HepG2 (cell line): ENCODE data around the gene EFNA2. TPM values are rescaled to one million over a fixed set of nuclear protein-coding genes. Genes with fewer than 3 reads are reported as not detected.
A peak's percentile ranks its signal among the peaks of the same experiment; 100 is the strongest.

Source experiments
- ARNT ChIP-seq: fragments of 450-650 bp; IDR thresholded peaks from 2 replicates; pipeline ENCODE4 v1.6.1; 2017
- ATF3 ChIP-seq: sonication (generic); formaldehyde crosslinking; IDR thresholded peaks from 2 replicates; pipeline ENCODE4 v1.4.0; 2020; ENCODE audit warnings: missing genetic modification reagents
- KDM3A ChIP-seq: IDR thresholded peaks from 2 replicates; pipeline ENCODE4 v1.6.1; 2018; ENCODE audit warnings: low read depth, missing compliant biosample characterization
- NCOA5 ChIP-seq: sonication (generic); formaldehyde crosslinking; IDR thresholded peaks from 2 replicates; pipeline ENCODE4 v1.4.0; 2020; ENCODE audit warnings: missing genetic modification reagents
- NFIC ChIP-seq: IDR thresholded peaks from 2 replicates; pipeline ENCODE4 v1.6.1; 2012; ENCODE audit warnings: mild to moderate bottlenecking, low read length, inconsistent platforms
- PHF20 ChIP-seq: sonication (generic); formaldehyde crosslinking; IDR thresholded peaks from 2 replicates; pipeline ENCODE4 v1.5.0; 2020; ENCODE audit warnings: mild to moderate bottlenecking, missing genetic modification reagents
- SMARCC2 ChIP-seq: fragments of 450-650 bp; IDR thresholded peaks from 2 replicates; pipeline ENCODE4 v1.6.1; 2017; ENCODE audit warnings: antibody characterized with exemption, mild to moderate bottlenecking
- TSC22D2 ChIP-seq: sonication (generic); formaldehyde crosslinking; IDR thresholded peaks from 2 replicates; pipeline ENCODE4 v1.5.1; 2020; ENCODE audit warnings: missing genetic modification reagents, mild to moderate bottlenecking, borderline replicate concordance
- U2AF2 ChIP-seq: fragments of 200-400 bp; formaldehyde crosslinking; IDR thresholded peaks from 2 replicates; pipeline ENCODE4 v1.6.1; 2017; ENCODE audit warnings: low read depth, mild to moderate bottlenecking, low read length
- XRCC5 ChIP-seq: fragments of 200-400 bp; formaldehyde crosslinking; optimal IDR thresholded peaks from 2 replicates; pipeline ENCODE3; 2017; ENCODE audit warnings: mild to moderate bottlenecking, low read length
- ZFYVE20 ChIP-seq: sonication (generic); formaldehyde crosslinking; IDR thresholded peaks from 2 replicates; pipeline ENCODE4 v1.8.0; 2023; ENCODE audit warnings: low read depth, mild to moderate bottlenecking, moderate library complexity, missing genetic modification reagents, borderline replicate concordance
- ZNF17 ChIP-seq: sonication (generic); formaldehyde crosslinking; IDR thresholded peaks from 2 replicates; pipeline ENCODE4 v1.5.0; 2020; ENCODE audit warnings: mild to moderate bottlenecking, missing genetic modification reagents
- ZNF232 ChIP-seq: sonication (generic); formaldehyde crosslinking; IDR thresholded peaks from 2 replicates; pipeline ENCODE4 v1.4.0; 2020; ENCODE audit warnings: missing genetic modification reagents, borderline replicate concordance
- ZNF547 ChIP-seq: sonication (generic); formaldehyde crosslinking; IDR thresholded peaks from 2 replicates; pipeline ENCODE4 v1.5.1; 2020; ENCODE audit warnings: mild to moderate bottlenecking, missing genetic modification reagents
- ZNF615 ChIP-seq: sonication (generic); formaldehyde crosslinking; IDR thresholded peaks from 2 replicates; pipeline ENCODE4 v1.5.0; 2020; ENCODE audit warnings: mild to moderate bottlenecking, missing genetic modification reagents, borderline replicate concordance
- ZNF781 ChIP-seq: sonication (generic); formaldehyde crosslinking; IDR thresholded peaks from 2 replicates; pipeline ENCODE4 v1.5.1; 2020; ENCODE audit warnings: borderline replicate concordance, mild to moderate bottlenecking, missing genetic modification reagents; ENCODE audit errors: not compliant biosample characterization
- ZSCAN20 ChIP-seq: sonication (generic); formaldehyde crosslinking; IDR thresholded peaks from 2 replicates; pipeline ENCODE4 v1.4.0; 2020; ENCODE audit warnings: missing genetic modification reagents, mild to moderate bottlenecking, borderline replicate concordance
- ZUFSP ChIP-seq: sonication (generic); formaldehyde crosslinking; IDR thresholded peaks from 2 replicates; pipeline ENCODE4 v1.9.0; 2021; ENCODE audit warnings: missing genetic modification reagents, mild to moderate bottlenecking, borderline replicate concordance
- polyA plus RNA-seq, 8 experiments: library from polyadenylated mRNA; depleted of rRNA in 3 of 8; stranded (reverse) in 7 of 8; unstranded in 1 of 8; fragments of >200 nt; fragmentation: Illumina TruSeq in 4 of 8; extraction: Trizol in 4 of 8; gene quantifications; 2 replicates each; pipeline versions ENCODE4 v1.2.1 to v1.2.3, GENCODE V29; 2011 to 2016; ENCODE audit warnings: low read depth in 4 of 8, missing spikeins in 1 of 8, mixed read lengths in 1 of 8; ENCODE audit not compliant: insufficient read depth in 1 of 8
- total RNA-seq, 5 experiments: library from RNA; depleted of rRNA; stranded (reverse); fragments of >200 nt; fragmentation: Illumina TruSeq; extraction: Trizol; gene quantifications; 2 replicates each; pipeline ENCODE4 v1.2.3, GENCODE V29; 2016; ENCODE audit warnings: low read depth in 1 of 5
- TF ChIP-seq, protein P1 (sequence below): sonication (generic); formaldehyde crosslinking; conservative IDR thresholded peaks from 2 replicates; pipeline ENCODE4 v1.8.0; 2022; ENCODE audit warnings: low read depth, missing genetic modification reagents
- TF ChIP-seq, protein P2 (sequence below): sonication (generic); formaldehyde crosslinking; IDR thresholded peaks from 2 replicates; pipeline ENCODE4 v1.4.0; 2020; ENCODE audit warnings: missing genetic modification reagents
- TF ChIP-seq, protein P3 (sequence below): sonication (generic); formaldehyde crosslinking; IDR thresholded peaks from 2 replicates; pipeline ENCODE4 v1.8.0; 2023; ENCODE audit warnings: mild to moderate bottlenecking, missing genetic modification reagents
- TF ChIP-seq, protein P4 (sequence below): sonication (generic); formaldehyde crosslinking; IDR thresholded peaks from 2 replicates; pipeline ENCODE4 v1.8.0; 2022; ENCODE audit warnings: mild to moderate bottlenecking, missing genetic modification reagents, borderline replicate concordance

EFNA2 gene
- total and polyA plus RNA-seq, 2 of the 13 experiments (the other 11 are each of a cell fraction or from before 2014, with no cell fraction given): 6.0 to 9.9 TPM

DNA sequence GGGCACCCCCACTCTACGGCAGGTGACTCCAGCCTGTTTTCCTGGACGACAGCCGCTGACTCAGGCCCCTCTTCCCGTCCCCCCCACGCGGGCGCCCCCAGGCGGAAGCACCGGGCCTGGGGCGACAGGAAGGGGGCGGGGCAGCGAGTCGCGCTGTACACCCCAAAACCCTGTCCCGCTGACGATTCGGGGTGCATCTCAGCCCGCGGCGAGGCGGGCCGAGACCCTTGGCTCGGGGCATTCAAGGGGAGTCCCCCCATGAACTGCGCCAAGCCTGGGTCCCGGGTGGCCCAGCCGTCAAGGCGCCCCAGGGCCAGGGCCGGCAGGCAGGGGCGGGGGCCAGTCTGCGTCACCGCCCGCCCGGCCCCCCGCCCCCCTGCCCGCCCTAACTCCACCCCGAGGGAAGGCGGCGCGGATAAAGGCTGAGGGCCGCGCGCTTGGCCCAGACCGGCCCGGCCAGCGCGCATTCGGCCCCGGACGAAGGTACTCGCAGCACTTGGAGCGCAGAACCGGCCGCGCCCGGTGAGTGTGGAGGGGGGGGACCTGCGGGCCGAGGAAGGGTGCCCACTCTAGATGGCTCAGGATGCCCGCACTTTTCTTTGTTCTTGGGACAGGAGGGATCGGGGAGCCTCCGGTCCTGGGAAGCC lies 37.4 kb upstream of the EFNA2 start, which contains the start of gene MIDN (continued):
- TF ChIP-seq ATF3 (CRISPR knock-in tag) (no peak), ZSCAN20 (peak; percentile 44; the same call in 1 of the 2 replicates), ZNF781 (no peak), ZNF17 (CRISPR knock-in tag) (no peak), PHF20 (CRISPR knock-in tag) (no peak; the same call in 1 of the 2 replicates), NFIC (no peak), ZNF547 (CRISPR knock-in tag) (peak; percentile 50; the same call in 1 of the 2 replicates), KDM3A (CRISPR knock-in tag) (peak; percentile 91; the same call in 1 of the 2 replicates), ZFYVE20 (CRISPR knock-in tag) (no peak), XRCC5 (peak; percentile 45), SMARCC2 (no peak), TSC22D2 (CRISPR knock-in tag) (no peak), NCOA5 (no peak), ZNF232 (CRISPR knock-in tag) (peak; percentile 50; the same call in 1 of the 2 replicates), U2AF2 (no peak), ARNT (no peak), ZUFSP (CRISPR knock-in tag) (no peak), ZNF615 (CRISPR knock-in tag) (no peak)
- TF ChIP-seq, protein P1, sequence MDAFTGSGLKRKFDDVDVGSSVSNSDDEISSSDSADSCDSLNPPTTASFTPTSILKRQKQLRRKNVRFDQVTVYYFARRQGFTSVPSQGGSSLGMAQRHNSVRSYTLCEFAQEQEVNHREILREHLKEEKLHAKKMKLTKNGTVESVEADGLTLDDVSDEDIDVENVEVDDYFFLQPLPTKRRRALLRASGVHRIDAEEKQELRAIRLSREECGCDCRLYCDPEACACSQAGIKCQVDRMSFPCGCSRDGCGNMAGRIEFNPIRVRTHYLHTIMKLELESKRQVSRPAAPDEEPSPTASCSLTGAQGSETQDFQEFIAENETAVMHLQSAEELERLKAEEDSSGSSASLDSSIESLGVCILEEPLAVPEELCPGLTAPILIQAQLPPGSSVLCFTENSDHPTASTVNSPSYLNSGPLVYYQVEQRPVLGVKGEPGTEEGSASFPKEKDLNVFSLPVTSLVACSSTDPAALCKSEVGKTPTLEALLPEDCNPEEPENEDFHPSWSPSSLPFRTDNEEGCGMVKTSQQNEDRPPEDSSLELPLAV (CRISPR knock-in tag): no peak
- TF ChIP-seq, protein P2, sequence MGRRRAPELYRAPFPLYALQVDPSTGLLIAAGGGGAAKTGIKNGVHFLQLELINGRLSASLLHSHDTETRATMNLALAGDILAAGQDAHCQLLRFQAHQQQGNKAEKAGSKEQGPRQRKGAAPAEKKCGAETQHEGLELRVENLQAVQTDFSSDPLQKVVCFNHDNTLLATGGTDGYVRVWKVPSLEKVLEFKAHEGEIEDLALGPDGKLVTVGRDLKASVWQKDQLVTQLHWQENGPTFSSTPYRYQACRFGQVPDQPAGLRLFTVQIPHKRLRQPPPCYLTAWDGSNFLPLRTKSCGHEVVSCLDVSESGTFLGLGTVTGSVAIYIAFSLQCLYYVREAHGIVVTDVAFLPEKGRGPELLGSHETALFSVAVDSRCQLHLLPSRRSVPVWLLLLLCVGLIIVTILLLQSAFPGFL (CRISPR knock-in tag): no peak
- TF ChIP-seq, protein P3, sequence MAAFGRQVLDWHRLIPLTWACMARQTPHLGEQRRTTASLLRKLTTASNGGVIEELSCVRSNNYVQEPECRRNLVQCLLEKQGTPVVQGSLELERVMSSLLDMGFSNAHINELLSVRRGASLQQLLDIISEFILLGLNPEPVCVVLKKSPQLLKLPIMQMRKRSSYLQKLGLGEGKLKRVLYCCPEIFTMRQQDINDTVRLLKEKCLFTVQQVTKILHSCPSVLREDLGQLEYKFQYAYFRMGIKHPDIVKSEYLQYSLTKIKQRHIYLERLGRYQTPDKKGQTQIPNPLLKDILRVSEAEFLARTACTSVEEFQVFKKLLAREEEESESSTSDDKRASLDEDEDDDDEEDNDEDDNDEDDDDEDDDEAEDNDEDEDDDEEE (CRISPR knock-in tag): no peak
- TF ChIP-seq, protein P4, sequence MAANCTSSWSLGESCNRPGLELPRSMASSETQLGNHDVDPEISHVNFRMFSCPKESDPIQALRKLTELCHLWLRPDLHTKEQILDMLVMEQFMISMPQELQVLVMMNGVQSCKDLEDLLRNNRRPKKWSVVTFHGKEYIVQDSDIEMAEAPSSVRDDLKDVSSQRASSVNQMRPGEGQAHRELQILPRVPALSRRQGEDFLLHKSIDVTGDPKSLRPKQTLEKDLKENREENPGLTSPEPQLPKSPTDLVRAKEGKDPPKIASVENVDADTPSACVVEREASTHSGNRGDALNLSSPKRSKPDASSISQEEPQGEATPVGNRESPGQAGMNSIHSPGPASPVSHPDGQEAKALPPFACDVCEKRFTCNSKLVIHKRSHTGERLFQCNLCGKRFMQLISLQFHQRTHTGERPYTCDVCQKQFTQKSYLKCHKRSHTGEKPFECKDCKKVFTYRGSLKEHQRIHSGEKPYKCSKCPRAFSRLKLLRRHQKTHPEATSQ: 0 out of 2 replicates have a peak, but pooled peaks have one; percentile 48
